AG04449 (cell line): ENCODE data around the gene PIH1D1.
"Not testable (repeated sequence)": the region's sequence is repeated elsewhere in the genome, so short reads cannot be mapped to it uniquely, and the experiment has no call there.

Experiments
- CTCF ChIA-PET: fragments of 350-600 bp; formaldehyde crosslinking; extraction: SDS; loops from one replicate; lab custom pipeline; 2021; ENCODE audit warnings: antibody characterized with exemption; lab: Yijun Ruan, JAX
- POLR2A ChIA-PET: fragments of 400-600, 350-600 bp; formaldehyde crosslinking; extraction: SDS; loops from one replicate; lab custom pipeline; 2020; ENCODE audit warnings: antibody characterized with exemption, inconsistent platforms; lab: Yijun Ruan, JAX
- DNase-seq: peaks from one replicate; pipeline ENCODE4 v3.0.0-alpha.2; 2010; ENCODE audit warnings: low read depth, low spot score
- H3K4me3 ChIP-seq: 2 replicates; pipeline ENCODE4 v1.5.1; 2011; ENCODE audit warnings: low read depth, mild to moderate bottlenecking, control low read depth, low read length
- TF ChIP-seq, protein P1 (sequence below): IDR thresholded peaks from one replicate; pipeline ENCODE4 v1.5.1; 2011; ENCODE audit warnings: mild to moderate bottlenecking, moderate library complexity, low read length, control low read depth, inconsistent platforms; ENCODE audit not compliant: insufficient read depth; ENCODE audit errors: missing control alignments

PIH1D1 gene

DNA sequence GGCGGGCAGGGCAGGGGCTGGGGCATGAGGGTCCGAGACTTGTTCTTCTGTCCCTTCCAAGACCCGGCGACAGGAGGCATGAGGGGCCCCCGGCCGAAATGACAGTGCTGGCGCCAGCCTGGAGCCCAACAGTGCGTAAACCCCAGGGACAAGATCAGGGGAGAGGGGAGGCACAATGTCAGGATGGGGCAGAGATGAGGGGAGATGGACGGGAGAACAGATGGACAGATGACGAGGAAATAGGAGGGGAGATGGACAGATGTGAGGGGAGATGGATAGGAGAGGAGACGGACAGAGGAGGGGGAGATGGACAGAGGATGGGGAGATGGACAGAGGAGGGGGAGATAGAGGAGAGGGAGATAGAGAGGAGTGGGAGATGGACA lies 22.9 kb upstream of the PIH1D1 start:
- DNase-seq: no peak
- TF ChIP-seq, protein P1, sequence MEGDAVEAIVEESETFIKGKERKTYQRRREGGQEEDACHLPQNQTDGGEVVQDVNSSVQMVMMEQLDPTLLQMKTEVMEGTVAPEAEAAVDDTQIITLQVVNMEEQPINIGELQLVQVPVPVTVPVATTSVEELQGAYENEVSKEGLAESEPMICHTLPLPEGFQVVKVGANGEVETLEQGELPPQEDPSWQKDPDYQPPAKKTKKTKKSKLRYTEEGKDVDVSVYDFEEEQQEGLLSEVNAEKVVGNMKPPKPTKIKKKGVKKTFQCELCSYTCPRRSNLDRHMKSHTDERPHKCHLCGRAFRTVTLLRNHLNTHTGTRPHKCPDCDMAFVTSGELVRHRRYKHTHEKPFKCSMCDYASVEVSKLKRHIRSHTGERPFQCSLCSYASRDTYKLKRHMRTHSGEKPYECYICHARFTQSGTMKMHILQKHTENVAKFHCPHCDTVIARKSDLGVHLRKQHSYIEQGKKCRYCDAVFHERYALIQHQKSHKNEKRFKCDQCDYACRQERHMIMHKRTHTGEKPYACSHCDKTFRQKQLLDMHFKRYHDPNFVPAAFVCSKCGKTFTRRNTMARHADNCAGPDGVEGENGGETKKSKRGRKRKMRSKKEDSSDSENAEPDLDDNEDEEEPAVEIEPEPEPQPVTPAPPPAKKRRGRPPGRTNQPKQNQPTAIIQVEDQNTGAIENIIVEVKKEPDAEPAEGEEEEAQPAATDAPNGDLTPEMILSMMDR: no peak
- peak overlapping the region; percentile 75 for H3K4me3 ChIP-seq
- ChIA-PET CTCF (interaction anchor here (1.3 to 3.6 kb wide), 5 partner anchors 8 to 96 kb away, joined by 9 to 40 read pairs (median 29); partner anchors contain the start of genes ALDH16A1 and PIH1D1), POLR2A (no interaction called here)

GRCh38 chr19:49473868-49474541 lies 22.4 kb upstream of the PIH1D1 start, which contains the start of gene FLT3LG:
FLT3LG (plus strand) TSS chr19:49474215; CDS start chr19:49474640, 425 bp downstream.
- DNase-seq: no peak
- TF ChIP-seq, protein P1: peak; percentile 99
- ChIA-PET CTCF (interaction anchor here (0.6 to 3.6 kb wide), 24 partner anchors 9 to 207 kb away, joined by 3 to 40 read pairs (median 5); partner anchors contain the start of genes ALDH16A1, PIH1D1 and RPL13A), POLR2A (no interaction called here)
- peak within 1 kb of the TSS; percentile 75 for H3K4me3 ChIP-seq

- CTCF ChIA-PET: interaction anchor here (0.6 to 3.6 kb wide), 24 partner anchors 9 to 208 kb away, joined by 3 to 40 read pairs (median 5); partner anchors contain the start of genes ALDH16A1, PIH1D1 and RPL13A
- POLR2A ChIA-PET: interaction anchor here (0.9 kb wide), 1 partner anchor 23 kb away, joined by 4 read pairs; the partner anchor contains the start of gene RPS11
- H3K4me3 ChIP-seq: peak overlapping the region; percentile 75
- not testable (repeated sequence) for DNase-seq
These were observed 21.9 kb upstream of the PIH1D1 start for GRCh38 chr19:49473501-49473867.

- H3K4me3 ChIP-seq: no peak overlapping the region
- ChIA-PET POLR2A (interaction anchor here (0.7 to 0.9 kb wide), 2 partner anchors 23 to 170 kb away, joined by 3 to 4 read pairs; partner anchors contain the start of gene RPS11), CTCF (interaction anchor here (0.6 to 3.6 kb wide), 20 partner anchors 8 to 263 kb away, joined by 3 to 40 read pairs (median 5); partner anchors contain the start of genes ALDH16A1, PIH1D1 and RPL13A)
- TF ChIP-seq, protein P1: no peak
- no peak for DNase-seq
These were observed 21.3 kb upstream of the PIH1D1 start for GRCh38 chr19:49472936-49473335.

DNA sequence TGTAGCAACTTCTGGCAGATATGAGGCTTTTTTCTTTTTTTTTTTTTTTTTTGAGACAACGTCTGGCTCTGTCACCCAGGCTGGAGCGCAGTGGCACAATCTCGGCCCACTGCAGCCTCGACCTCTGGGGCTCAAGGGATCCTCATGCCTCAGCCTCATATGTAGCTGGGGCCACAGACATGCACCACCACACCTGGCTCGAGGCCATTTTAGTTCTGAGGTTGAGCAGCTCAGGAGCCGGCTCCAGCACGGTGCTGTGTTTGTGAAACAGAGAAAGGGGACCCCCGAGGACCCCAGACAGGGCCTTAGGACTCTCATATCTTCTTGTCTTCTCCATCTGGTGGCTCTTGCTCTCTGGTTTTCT lies 19.0 kb upstream of the PIH1D1 start:
- no peak for DNase-seq
- ChIA-PET POLR2A (interaction anchor here (0.6 kb wide), 1 partner anchor 110 kb away, joined by 3 read pairs; no protein-coding TSS in a partner anchor), CTCF (interaction anchor here (1.1 to 3.6 kb wide), 2 partner anchors 12 to 18 kb away, joined by 3 to 33 read pairs; no protein-coding TSS in a partner anchor)
- no peak overlapping the region for H3K4me3 ChIP-seq
- TF ChIP-seq, protein P1: no peak

GRCh38 chr19:49469828-49470614 lies 18.4 kb upstream of the PIH1D1 start:
- DNase-seq: no peak
- CTCF ChIA-PET: interaction anchor here (1.1 to 1.7 kb wide), 2 partner anchors 9 to 18 kb away, joined by 3 to 5 read pairs; no protein-coding TSS in a partner anchor
- TF ChIP-seq, protein P1: no peak
- POLR2A ChIA-PET: interaction anchor here (0.6 to 0.9 kb wide), 2 partner anchors 19 to 111 kb away, joined by 3 read pairs; no protein-coding TSS in a partner anchor
- H3K4me3 ChIP-seq: no peak overlapping the region
